ENCODE data around the gene TAF11L10.
"Not testable (repeated sequence)": the region's sequence is repeated elsewhere in the genome, so short reads cannot be mapped to it uniquely, and the experiment has no call there.

TAF11L10 gene

GRCh38 chr5:17597728-17598127 lies at the start of gene TAF11L10:
TSS of gene TAF11L10 (minus strand) at chr5:17597828.
- not testable (repeated sequence) for DNase-seq (ENCODE audit: extremely low spot score, insufficient read length, low read depth); FAIRE-seq

GRCh38 chr5:17634160-17634559 lies 36.5 kb upstream of the TAF11L10 start, which contains the start of gene TAF11L14:
TSS of gene TAF11L14 (plus strand) at chr5:17634460.
- DNase-seq (ENCODE audit: extremely low spot score, insufficient read length, low read depth), result no peak
- no peak for FAIRE-seq

- not testable (repeated sequence) for FAIRE-seq; DNase-seq (ENCODE audit: extremely low spot score, insufficient read length, low read depth)
Observed at GRCh38 chr5:17631788-17632187, 34.2 kb upstream of the TAF11L10 start, which contains the start of gene TAF11L13. TSS of gene TAF11L13 (plus strand) at chr5:17632088.

- FAIRE-seq (no peak), DNase-seq (ENCODE audit: extremely low spot score, insufficient read length, low read depth) (no peak)
Observed at GRCh38 chr5:17625686-17626085, 28.1 kb upstream of the TAF11L10 start.

- no peak for DNase-seq (ENCODE audit: extremely low spot score, insufficient read length, low read depth)
- no peak for FAIRE-seq
Observed at GRCh38 chr5:17620627-17621026, 23.0 kb upstream of the TAF11L10 start.

GRCh38 chr5:17619354-17619753 lies 21.7 kb upstream of the TAF11L10 start:
- no peak for DNase-seq (ENCODE audit: extremely low spot score, insufficient read length, low read depth)

GRCh38 chr5:17614872-17615605 lies 17.4 kb upstream of the TAF11L10 start:
- no peak for FAIRE-seq
- no peak for DNase-seq (ENCODE audit: extremely low spot score, insufficient read length, low read depth)

More at GRCh38 chr5:17619354-17619753, 21.7 kb upstream of the TAF11L10 start:
- no peak for FAIRE-seq

- FAIRE-seq; DNase-seq (ENCODE audit: extremely low spot score, insufficient read length, low read depth): not testable (repeated sequence)
Observed at GRCh38 chr5:17610092-17610491, 12.5 kb upstream of the TAF11L10 start, which contains the start of gene TAF11L12. TSS of gene TAF11L12 (plus strand) at chr5:17610392.

- not testable (repeated sequence) for FAIRE-seq
Observed at GRCh38 chr5:17607461-17607860, 9.8 kb upstream of the TAF11L10 start.

GRCh38 chr5:17604951-17605350 lies 7.3 kb upstream of the TAF11L10 start:
- no peak for DNase-seq (ENCODE audit: extremely low spot score, insufficient read length, low read depth)
- FAIRE-seq, result no peak

More at GRCh38 chr5:17607461-17607860, 9.8 kb upstream of the TAF11L10 start:
- DNase-seq (ENCODE audit: extremely low spot score, insufficient read length, low read depth), result not testable (repeated sequence)

GRCh38 chr5:17603880-17604279 lies 6.3 kb upstream of the TAF11L10 start, which contains the start of gene TAF11L11:
TSS of gene TAF11L11 (plus strand) at chr5:17604183.
- DNase-seq (ENCODE audit: extremely low spot score, insufficient read length, low read depth); FAIRE-seq: not testable (repeated sequence)

GRCh38 chr5:17594255-17594654 lies 3.4 kb downstream of the TAF11L10 start, which contains the start of gene TAF11L9:
TSS of gene TAF11L9 (minus strand) at chr5:17594394.
- DNase-seq (ENCODE audit: extremely low spot score, insufficient read length, low read depth), result not testable (repeated sequence)

GRCh38 chr5:17590860-17591259 lies 6.8 kb downstream of the TAF11L10 start, which contains the start of gene TAF11L8:
TSS of gene TAF11L8 (minus strand) at chr5:17590960.
- not testable (repeated sequence) for FAIRE-seq; DNase-seq (ENCODE audit: extremely low spot score, insufficient read length, low read depth)

More at GRCh38 chr5:17594255-17594654, 3.4 kb downstream of the TAF11L10 start, which contains the start of gene TAF11L9:
- FAIRE-seq, result not testable (repeated sequence)

GRCh38 chr5:17585658-17586057 lies 12.0 kb downstream of the TAF11L10 start, which contains the start of gene TAF11L7:
TSS of gene TAF11L7 (minus strand) at chr5:17585758.
- not testable (repeated sequence) for FAIRE-seq; DNase-seq (ENCODE audit: extremely low spot score, insufficient read length, low read depth)

Data from GM18507 (cell line).